OCI-LY7 (cell line): Measurements from ENCODE around the gene DGCR8. TPM values are rescaled to one million over a fixed set of nuclear protein-coding genes. Genes with fewer than 3 reads are reported as not detected.

Source experiments
- BruUV-seq: library from RNA; stranded (reverse); fragments of 400-500 nt; replicated peaks from 2 replicates; lab custom pipeline; 2021; lab: Mats Ljungman, UMichigan
- CTCF ChIA-PET: fragments of 300-600 bp; sonication (Branson Sonifier 250); formaldehyde crosslinking; loops from one replicate; lab custom pipeline; 2022; ENCODE audit warnings: antibody characterized with exemption; ENCODE audit not compliant: unreplicated experiment; lab: Charles Lee
- POLR2A ChIA-PET: fragments of 300-600 bp; sonication (Branson Sonifier 250); formaldehyde crosslinking; loops from one replicate; lab custom pipeline; 2022; ENCODE audit warnings: antibody characterized with exemption; lab: Charles Lee
- DNase-seq: peaks from one replicate; pipeline ENCODE4 v3.0.0-alpha.2; 2015; ENCODE audit warnings: low spot score
- H2AFZ ChIP-seq: fragments of 200-600 bp; sonication (generic), shearing (Covaris generic); 2 replicates; pipeline ENCODE4 v1.6.1; 2014; ENCODE audit warnings: mild to moderate bottlenecking, antibody characterized with exemption, low read length, moderate library complexity
- H3K27ac ChIP-seq: fragments of 200-600 bp; sonication (generic); 2 replicates; pipeline ENCODE4 v1.5.1; 2014; ENCODE audit warnings: mixed run types, low read depth, mild to moderate bottlenecking, moderate library complexity, low read length, inconsistent platforms; ENCODE audit not compliant: poor library complexity, severe bottlenecking
- H3K36me3 ChIP-seq: fragments of 200-600 bp; sonication (generic); 2 replicates; pipeline ENCODE4 v1.6.1; 2014; ENCODE audit warnings: mild to moderate bottlenecking, antibody characterized with exemption, low read length, moderate library complexity, mixed read lengths; ENCODE audit not compliant: insufficient read depth
- H3K4me1 ChIP-seq: fragments of 200-600 bp; sonication (generic); 2 replicates; pipeline ENCODE4 v1.5.1; 2014; ENCODE audit warnings: mild to moderate bottlenecking, low read length; ENCODE audit not compliant: insufficient read depth, poor library complexity, severe bottlenecking
- H3K4me2 ChIP-seq: fragments of 200-600 bp; sonication (generic); 2 replicates; pipeline ENCODE4 v1.6.1; 2014; ENCODE audit warnings: mild to moderate bottlenecking, low read length
- H3K4me3 ChIP-seq: fragments of 200-600 bp; sonication (generic); 2 replicates; pipeline ENCODE4 v1.5.1; 2014; ENCODE audit warnings: mild to moderate bottlenecking, low read depth, low read length; ENCODE audit not compliant: poor library complexity, severe bottlenecking
- H3K79me2 ChIP-seq: fragments of 200-600 bp; sonication (generic); 2 replicates; pipeline ENCODE4 v1.6.1; 2016; ENCODE audit warnings: low read depth, mild to moderate bottlenecking, low read length, moderate library complexity, mixed read lengths; ENCODE audit not compliant: insufficient read depth
- H3K9me2 ChIP-seq: fragments of 200-600 bp; sonication (generic); 2 replicates; pipeline ENCODE4 v1.6.1; 2016; ENCODE audit warnings: mild to moderate bottlenecking, low read length, mixed read lengths; ENCODE audit not compliant: insufficient read depth
- H3K9me3 ChIP-seq: fragments of 200-600 bp; sonication (generic); 2 replicates; pipeline ENCODE4 v1.6.1; 2014; ENCODE audit warnings: mild to moderate bottlenecking, mixed run types, low read length, mixed read lengths
- H4K20me1 ChIP-seq: fragments of 200-600 bp; sonication (generic); 2 replicates; pipeline ENCODE4 v1.6.1; 2014; ENCODE audit warnings: mild to moderate bottlenecking, antibody characterized with exemption, low read length, moderate library complexity, mixed read lengths; ENCODE audit not compliant: insufficient read depth
- CTCF ChIP-seq: fragments of 200-600 bp; sonication (generic); conservative IDR thresholded peaks from 2 replicates; pipeline ENCODE4 v1.5.1; 2014; ENCODE audit warnings: mild to moderate bottlenecking, antibody characterized with exemption, low read length, moderate library complexity, mixed read lengths
- EZH2phosphoT487 ChIP-seq: fragments of 200-600 bp; sonication (generic); IDR thresholded peaks from 2 replicates; pipeline ENCODE4 v1.6.1; 2018; ENCODE audit warnings: low read depth, borderline replicate concordance, mild to moderate bottlenecking, mixed run types, antibody characterized with exemption, low read length, moderate library complexity, mixed read lengths
- intact Hi-C: fragments of 100-400 bp; cut with micrococcal nuclease; formaldehyde crosslinking; loops from one replicate; pipeline ENCODE4 v1.10.0; 2022; ENCODE audit not compliant: unreplicated experiment
- total RNA-seq, 2 experiments: library from RNA; depleted of rRNA in 1 of 2; stranded (reverse); fragments of >200 nt in 1 of 2; shearing (Covaris generic) in 1 of 2; gene quantifications; 2 replicates each; pipeline ENCODE4 v1.2.3, GENCODE V29; 2014 to 2022

The DGCR8 gene
- total RNA-seq, 2 experiments from 2014 or later: 49.5 to 68.2 TPM

- H4K20me1 ChIP-seq: peaks cover 9% of the 10 kb centered on the region
- H2AFZ ChIP-seq: no peak overlapping the region
- H3K9me2 ChIP-seq: no peaks in the 10 kb centered on the region
- TF ChIP-seq CTCF (no peak), EZH2phosphoT487 (no peak)
- ChIA-PET CTCF (interaction anchor here (0.6 kb wide), 1 partner anchor 11 kb away, joined by 3 read pairs; the partner anchor contains the start of gene TRMT2A), POLR2A (no interaction called here)
- H3K4me1 ChIP-seq: peaks cover 11% of the 10 kb centered on the region
- no peak overlapping the region for H3K27ac ChIP-seq
- peaks cover 58% of the 10 kb centered on the region for H3K36me3 ChIP-seq
- peaks cover 4% of the 10 kb centered on the region; the same call in 1 of the 2 replicates for H3K79me2 ChIP-seq
- DNase-seq: no peak
- no peak overlapping the region for H3K4me2 ChIP-seq
- intact Hi-C loops: no loop called here
- no peak overlapping the region for H3K4me3 ChIP-seq
- no TSS peak for BruUV-seq
- no peaks in the 10 kb centered on the region for H3K9me3 ChIP-seq
Measured at GRCh38 chr22:20127869-20128618, 48.0 kb downstream of the DGCR8 start.

- peak overlapping the region; percentile 4 for H3K27ac ChIP-seq
- peaks cover 53% of the 10 kb centered on the region for H3K36me3 ChIP-seq
- peaks cover 9% of the 10 kb centered on the region for H4K20me1 ChIP-seq
- TF ChIP-seq CTCF: no peak
- TF ChIP-seq EZH2phosphoT487: no peak
- no peak overlapping the region for H3K4me3 ChIP-seq
- BruUV-seq: no TSS peak
- intact Hi-C loops: no loop called here
- POLR2A ChIA-PET: no interaction called here
- H3K9me3 ChIP-seq: no peaks in the 10 kb centered on the region
- CTCF ChIA-PET: interaction anchor here (0.6 kb wide), 1 partner anchor 12 kb away, joined by 3 read pairs; the partner anchor contains the start of gene TRMT2A
- no peak overlapping the region for H3K4me2 ChIP-seq
- H3K9me2 ChIP-seq: no peaks in the 10 kb centered on the region
- DNase-seq: no peak
- H3K79me2 ChIP-seq: peaks cover under 1% of the 10 kb centered on the region; the same call in 1 of the 2 replicates
- peaks cover 11% of the 10 kb centered on the region for H3K4me1 ChIP-seq
- H2AFZ ChIP-seq: no peak overlapping the region
Measured at GRCh38 chr22:20128619-20128901, 48.5 kb downstream of the DGCR8 start.
